GM19468 (cell line): Measurements from ENCODE around the gene GOLGA7B.
A peak's percentile ranks its signal among the peaks of the same experiment; 100 is the strongest.

Experiments
- ATAC-seq: cut with Tn5 transposase; IDR thresholded peaks from one replicate; pipeline ENCODE4 v1.9.1; 2021; ENCODE audit warnings: mild to moderate bottlenecking, moderate library complexity, moderate number of reproducible peaks; ENCODE audit not compliant: unreplicated experiment; ENCODE audit errors: extremely low read depth

The GOLGA7B gene

DNA sequence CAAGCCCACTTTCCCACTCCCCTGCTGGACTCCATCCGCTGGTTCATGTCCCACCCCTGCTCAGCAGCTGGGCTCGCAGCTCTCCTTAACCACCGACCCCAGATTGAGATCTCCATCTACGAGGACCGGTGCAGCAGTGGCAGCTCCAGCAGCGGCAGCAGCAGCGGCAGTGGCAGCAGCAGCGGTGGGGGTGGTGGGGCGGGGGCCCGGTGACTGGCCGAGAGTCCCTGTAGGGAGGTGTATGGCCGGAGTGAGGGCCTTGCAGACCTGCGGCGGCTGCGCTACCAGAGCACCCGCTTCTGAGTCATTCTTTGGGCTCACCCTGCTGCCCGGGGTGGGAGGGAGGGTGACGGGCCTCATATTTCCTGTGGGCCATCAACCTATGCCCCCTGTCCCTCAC is 15.8 kb downstream of the GOLGA7B start:
- no peak for ATAC-seq

DNA sequence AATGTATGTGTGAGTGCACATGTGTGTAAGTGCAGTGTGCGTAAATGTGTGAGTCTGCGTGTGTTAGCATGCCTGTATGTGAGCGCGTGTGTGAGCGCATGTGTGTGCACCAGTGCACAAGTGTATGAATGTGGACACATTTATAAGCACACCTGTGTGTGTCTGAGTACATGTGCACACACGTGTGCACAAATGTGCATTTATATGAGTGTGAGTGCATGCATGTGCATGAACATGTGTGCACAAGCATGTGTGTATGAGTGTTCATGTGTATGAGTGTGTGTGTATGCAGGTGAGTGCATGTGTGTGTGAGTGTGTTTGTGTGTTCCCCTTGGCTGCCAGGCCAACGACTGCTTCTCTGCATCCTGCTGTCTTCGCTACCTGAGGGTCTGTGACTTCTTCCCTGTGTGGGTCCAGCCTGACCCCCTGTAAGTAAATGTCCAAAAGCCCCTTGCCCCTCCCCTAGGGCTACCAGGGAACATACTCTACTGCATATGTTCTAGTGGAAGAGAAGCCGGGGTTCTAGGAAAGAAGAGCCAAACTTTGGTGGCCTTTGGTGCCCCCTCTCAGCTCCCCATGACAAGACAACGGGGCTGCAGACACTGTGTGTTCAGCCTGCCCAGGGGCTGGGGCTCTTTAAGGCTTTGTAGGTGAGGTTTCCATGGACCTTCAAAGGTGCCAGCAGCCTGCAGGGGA is 17.0 kb downstream of the GOLGA7B start:
- ATAC-seq, result no peak

DNA sequence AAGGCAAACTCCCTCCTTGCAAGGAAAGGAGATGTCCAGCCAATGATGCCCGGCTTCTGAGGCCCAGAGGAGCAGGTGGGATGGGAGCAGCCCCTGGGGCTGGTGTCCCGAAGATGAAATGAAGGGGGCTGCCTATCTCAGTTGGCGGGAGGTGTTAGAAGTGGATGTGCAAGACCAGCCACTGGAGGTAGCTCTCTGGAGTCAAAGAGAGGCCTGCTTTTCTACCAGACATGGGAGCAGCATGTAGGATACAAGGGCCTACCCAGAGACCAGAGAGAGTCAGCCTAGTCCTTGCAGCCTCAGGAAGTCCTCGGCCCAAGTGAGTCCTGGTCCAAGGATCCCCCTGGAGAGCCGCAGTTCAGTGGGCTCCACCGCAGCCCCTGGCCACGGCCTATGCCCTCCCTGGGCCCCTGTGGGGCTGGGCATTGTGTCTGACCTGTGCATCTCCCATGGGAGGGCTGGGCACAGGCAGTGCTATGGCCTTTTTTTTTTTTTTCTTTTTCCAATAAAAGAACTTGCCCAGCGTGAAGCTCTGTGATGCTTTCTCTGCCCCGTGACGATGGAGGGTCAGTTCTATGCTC is 17.7 kb downstream of the GOLGA7B start:
- ATAC-seq, result no peak

DNA sequence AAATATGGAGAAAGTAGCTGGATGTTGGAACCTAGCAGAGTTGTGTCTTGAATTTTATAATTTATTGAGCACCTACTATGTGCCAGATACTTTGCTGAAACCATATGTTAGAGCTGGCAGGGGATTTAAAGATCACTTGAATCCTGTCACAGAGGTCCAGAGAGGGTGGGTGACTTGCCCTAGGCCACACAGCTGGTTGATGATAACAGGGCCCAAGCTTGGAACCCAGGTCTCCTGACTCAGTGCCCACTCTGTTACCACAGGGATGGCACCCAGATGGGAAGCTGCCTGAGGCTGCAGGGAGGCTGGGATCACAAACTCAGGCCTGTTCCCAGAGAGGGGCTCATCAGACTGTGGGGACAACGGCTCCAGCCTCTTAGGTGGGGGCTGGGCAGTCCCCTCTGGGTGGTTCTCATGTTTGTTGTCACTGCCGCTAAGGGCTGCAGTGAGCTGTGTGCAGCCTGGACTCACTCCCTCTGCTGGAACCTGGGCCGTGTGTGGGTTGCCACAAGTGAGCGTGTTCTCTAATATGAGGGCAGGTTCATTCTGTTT is 18.6 kb downstream of the GOLGA7B start:
- ATAC-seq, result no peak

DNA sequence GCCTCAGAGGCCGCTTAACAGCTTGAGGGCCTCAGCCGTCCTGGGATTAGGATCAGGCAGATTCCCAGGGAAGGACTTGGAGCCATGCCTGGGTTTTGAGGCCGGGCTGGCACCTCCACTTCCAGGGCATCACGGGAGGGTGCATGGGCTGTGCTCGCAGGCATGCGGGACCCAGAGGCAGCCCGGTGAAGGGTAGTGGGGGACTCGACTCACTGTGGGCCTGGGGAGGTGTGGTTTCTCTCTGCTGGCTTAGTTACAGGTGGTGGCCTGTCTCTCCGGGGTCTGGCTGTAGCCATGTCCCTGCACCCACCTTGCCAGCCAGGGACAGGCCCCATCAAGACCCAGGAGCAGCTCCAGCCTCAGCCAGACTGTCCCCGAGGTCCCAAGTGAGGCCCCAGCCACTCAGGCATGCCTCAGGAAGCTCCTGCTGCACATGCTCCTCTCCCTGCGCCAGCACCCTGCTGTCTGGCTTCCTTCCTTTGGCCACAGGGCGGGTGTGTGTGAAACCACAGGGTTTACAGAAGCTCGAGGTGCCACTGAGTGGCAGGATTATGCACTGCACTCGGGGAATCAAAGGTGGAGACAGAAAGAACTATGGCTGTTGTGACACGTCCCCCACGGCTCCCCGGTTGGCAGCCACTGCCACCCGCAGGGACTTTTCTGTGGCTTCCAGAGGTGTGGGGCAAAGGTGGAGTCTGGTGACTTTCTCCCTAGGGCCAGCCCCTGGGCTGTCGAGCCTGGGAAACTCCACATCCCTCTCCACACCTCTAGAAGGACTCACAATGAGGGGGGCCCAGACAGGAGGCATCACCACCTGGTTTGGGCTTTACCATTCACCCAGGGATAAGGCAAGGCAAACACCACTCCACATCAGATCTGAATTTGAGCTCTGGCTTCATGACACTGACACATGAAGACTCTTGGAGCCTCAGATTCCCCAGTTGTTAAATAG is 19.7 kb downstream of the GOLGA7B start:
- peak; percentile 61 for ATAC-seq

DNA sequence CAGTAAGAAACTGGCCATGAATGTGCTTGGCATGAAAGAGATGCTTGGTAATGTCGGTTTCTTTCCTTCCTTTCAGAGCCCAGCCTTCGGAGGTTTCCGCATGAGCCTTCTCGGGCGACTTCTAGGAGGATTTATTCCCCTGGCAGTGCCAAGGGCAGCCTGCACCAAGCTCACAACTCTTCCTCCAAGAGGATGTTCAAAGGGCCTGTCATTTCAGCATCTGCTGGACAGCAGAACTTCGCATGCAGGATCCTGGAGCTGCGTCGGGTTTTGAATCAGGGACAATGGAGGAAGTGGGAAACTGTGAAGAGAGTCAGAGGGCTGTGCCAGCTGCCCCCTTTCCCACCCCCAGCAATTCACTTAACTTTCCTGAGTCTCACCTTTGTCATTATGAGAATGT is 21.3 kb downstream of the GOLGA7B start:
- no peak for ATAC-seq

DNA sequence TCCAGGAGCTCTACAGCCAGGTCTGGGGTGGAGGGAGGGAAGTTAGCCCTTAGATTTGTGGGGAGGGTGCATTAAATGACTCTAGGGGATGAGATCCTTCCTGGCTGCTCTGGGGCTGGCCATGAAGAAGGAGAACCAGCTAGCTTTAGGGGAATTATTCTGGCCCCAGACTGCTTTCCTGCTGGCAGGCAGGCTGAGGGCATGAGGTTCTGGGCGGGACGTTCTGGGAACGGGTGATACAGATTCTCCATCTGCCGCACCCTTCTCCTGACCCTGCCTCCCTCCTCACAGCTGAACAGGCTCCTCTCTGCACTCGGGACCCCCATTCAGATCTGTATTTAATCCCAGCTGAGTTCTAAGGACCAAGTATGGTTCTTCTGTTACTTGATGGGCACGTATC is 23.9 kb downstream of the GOLGA7B start:
- no peak for ATAC-seq

DNA sequence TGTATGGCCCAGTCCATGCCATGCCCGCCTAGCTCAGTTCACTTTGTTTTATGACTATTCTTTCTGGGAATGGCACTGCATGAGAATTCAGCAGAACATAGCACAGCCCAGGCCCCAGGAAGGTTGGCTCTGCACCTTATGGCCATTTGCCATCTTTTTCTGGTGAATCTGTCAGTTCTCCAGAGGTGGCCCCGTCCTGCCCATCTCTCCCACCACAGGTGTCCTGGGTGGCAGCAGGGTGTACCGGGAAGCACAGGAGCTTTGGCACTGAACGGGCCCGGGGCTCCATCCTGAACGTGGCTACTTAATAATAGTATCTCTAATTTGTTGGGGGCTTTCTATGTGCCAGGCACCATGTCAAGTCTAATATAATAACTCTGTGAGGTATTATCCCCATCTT is 24.7 kb downstream of the GOLGA7B start:
- ATAC-seq, result no peak

DNA sequence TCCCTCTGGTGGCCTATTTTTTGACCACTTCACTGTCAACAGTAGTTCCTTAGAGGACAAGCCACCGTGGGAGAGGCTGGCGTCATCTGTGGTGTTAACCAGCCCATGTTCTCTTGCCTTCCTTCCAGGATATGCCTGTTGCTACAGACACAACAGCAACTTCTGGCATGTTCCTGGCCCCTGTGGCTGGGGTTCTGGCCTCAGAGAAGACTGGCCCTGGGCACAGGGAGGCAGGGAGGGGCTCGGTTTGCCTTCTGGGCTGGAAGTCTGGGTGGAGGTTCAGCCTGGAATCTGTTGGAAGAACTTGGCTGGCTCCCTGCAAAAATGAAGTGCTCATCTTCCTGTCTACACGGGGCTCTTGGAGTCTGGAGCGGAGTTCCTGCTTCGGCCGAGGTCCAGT is 25.7 kb downstream of the GOLGA7B start:
- no peak for ATAC-seq

DNA sequence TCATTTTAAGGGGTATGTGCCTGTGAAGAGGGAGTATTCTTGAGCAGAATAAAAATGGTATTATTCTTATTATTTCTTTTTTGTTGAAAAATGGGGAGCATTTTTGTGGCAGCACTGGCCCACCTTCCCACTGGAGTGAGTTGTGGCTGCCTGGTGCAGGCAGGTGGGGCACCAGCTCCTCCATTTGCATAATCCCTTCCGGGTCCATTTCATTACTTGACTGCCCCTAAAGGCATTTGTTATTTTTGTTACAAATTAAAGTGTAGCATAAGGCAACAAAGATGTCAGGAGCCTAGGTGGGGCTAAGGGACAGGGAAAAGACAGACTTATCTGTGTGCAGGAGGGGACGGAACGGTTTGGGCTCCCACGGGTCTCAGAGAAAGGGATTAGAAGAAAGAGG is 26.8 kb downstream of the GOLGA7B start:
- no peak for ATAC-seq

DNA sequence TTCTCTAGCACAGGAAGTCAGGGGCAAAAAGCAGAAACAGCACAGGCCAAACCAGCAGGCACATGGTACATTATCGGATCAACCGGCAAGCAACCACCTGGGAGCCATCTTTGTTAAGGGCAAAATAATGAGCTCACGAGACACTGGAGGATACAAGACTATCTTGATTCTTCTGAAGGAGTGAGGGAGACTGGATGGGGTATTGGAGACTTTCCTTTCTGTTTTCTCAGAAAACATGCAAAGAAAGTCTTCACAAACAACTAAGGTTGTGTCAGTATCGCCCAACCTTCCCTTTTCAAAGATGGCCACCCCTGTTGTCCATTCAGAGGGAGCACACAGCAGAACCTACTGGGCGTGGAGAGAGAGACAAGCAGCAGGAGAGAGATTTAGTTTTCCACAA is 29.6 kb downstream of the GOLGA7B start:
- no peak for ATAC-seq

DNA sequence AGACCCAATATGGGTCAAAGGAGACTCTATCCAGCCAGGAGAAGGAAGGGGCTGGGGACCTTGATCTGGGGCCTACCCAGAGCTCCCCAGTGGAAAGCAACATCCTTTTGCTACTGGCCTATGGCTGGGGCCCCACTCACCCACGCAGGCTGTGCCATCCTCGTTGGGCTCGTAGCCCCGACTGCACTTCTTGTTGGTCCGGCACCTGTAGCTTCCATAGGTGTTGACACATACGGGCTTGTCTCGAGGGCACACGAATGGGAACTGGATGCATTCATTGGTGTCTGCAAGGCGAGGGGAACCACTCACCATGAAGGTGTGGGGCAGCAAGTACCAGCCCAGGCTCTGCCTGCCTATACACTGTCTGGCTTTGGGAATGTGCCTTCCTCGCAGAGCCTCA is 30.5 kb downstream of the GOLGA7B start:
- no peak for ATAC-seq

DNA sequence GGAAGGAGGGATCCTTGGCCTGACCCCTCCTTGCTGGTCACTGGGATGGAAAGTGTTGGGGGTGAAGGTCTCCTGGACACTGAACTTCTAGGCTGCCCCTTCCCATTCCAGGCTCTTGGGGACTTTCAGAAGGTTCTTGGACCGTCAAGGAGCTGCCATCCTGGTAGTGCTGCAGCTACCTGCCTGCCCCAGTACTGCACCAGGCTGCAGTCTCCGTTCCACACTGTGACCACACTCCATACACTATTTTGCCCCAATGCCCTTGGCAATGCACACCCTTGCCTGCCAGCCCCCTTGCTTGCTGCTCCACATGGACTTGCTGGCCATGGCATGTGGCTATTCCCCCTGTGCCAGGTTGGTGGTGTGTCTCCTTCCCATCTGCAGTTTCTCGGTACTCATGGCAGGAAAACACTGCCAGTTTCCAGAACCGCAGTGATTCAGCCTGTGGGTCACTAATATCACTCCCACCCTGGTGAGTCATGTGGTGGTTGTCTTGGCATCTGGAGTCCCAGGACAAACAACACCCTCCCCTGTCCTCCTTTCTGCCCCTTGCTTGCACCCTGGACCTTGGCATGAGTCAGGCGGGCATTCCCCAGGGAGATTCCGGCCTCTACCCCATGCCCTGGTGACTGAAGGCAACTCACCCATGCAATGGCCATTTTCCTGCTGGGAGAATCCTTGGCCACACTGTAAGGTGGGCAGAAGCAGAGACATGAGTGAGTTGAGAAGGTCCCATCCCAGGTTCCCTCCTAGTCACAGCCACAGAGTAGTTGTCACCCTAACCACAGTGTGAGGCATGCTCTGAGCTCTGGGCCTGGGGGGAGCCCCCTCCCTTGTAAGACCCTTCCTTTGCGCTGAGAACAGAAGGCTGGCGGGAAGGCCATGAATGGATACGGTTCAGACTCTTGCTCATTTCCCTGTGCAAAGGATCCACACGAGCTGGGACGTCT is 32.8 kb downstream of the GOLGA7B start:
- no peak for ATAC-seq

DNA sequence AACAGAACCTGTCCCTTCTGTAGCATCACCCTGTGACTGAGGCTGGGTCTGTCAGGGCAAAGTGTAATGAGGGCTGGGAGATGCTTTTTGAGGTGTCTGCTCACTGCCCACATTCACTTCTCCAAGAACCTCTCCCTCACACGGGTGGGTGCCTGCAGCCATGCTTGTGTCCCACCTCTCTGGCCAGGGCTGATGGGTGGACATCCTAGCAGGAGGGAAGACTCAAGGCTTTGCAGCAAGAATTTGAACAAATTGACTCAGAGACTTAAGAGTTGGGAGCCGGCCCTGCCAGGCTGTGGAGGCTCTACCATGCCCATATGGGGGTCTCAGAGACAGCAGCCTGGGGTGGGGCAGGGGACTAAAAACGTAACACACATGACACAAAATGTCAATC is 33.4 kb downstream of the GOLGA7B start:
- no peak for ATAC-seq

DNA sequence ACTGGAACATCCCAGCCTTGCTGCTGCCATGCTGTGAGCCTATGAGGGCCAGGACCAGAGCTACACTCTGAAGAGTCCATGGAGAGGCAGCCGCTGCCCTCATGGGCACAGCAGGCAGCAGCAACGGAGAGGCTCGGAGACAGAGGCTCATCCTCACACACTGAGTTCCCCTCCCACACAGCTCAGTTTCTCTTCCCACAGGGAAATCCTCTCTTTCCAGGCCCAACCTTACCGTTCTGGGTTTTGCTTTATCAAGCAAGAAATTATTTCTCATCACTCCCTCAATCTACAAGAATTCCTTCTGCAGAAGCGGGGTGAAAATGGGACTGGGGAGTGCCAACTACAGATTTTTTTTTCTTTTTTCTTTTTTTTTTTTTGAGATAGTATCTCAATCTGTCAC is 36.6 kb downstream of the GOLGA7B start:
- ATAC-seq, result no peak

DNA sequence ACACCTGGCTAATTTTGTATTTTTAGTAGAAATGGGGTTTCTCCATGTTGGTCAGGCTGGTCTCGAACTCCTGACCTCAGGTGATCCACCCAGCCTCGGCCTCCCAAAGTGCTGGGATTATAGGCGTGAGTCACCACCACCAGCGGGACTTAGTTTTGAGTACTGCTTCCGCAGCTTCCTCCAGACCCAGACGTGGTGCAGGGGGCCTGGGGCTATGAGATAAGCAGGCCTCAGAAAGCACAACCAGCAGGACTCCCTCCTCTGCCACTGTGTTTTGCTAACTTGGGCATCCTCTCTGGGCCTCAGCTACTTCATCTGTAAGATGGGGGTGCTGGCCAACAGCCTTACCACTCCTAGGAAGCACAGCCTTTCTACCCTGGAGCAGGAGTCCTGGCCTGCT is 37.8 kb downstream of the GOLGA7B start:
- ATAC-seq, result no peak

DNA sequence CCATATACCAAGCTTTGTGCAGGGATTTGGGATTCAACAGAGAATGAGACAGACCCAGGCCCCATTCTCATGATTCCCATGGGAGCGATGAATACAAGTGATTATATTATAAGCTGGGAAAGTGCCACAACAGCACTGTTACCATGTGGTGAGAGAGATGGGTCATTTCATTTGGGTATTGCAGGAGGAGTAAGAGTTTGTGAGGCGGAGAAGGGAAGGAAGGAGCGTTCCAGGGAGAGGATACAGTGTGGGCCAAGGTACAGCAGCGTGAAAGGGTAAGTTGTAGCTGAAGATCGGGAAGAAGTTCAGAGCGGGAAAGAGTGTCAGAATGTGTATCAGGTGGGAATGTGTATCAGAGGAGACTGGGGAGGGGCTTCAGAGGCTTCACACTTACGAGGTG is 38.5 kb downstream of the GOLGA7B start:
- ATAC-seq, result no peak

DNA sequence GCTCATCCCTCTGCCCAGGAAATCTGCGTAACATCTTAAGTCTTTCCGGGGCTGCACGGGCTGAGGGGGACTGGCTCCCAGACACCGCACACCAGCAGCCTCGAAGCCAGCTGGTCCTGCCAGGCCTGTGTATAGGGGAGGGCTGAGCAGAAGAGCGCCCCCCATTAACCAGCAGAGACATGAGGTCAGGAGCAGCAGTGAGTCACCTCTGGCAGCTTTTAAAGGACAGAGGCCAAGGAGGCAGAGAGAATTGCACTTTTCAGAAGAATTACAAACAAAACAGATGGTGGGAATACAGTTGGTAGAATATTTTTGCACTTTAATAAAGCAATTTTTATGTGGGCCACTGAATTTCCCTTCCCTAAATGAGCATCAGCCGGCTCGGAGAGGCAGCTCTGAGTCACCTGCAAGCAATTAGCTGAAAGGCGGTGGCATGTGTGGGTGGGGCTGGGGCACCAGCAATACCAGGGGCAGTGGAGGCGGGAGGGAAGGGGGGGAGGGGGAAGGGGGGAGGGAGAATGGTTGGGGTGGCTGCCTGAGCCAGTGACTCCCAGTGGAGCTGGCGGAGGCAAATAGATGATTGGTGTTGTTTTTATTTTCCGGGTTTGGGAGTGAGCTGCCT is 39.1 kb downstream of the GOLGA7B start:
- ATAC-seq, result no peak

DNA sequence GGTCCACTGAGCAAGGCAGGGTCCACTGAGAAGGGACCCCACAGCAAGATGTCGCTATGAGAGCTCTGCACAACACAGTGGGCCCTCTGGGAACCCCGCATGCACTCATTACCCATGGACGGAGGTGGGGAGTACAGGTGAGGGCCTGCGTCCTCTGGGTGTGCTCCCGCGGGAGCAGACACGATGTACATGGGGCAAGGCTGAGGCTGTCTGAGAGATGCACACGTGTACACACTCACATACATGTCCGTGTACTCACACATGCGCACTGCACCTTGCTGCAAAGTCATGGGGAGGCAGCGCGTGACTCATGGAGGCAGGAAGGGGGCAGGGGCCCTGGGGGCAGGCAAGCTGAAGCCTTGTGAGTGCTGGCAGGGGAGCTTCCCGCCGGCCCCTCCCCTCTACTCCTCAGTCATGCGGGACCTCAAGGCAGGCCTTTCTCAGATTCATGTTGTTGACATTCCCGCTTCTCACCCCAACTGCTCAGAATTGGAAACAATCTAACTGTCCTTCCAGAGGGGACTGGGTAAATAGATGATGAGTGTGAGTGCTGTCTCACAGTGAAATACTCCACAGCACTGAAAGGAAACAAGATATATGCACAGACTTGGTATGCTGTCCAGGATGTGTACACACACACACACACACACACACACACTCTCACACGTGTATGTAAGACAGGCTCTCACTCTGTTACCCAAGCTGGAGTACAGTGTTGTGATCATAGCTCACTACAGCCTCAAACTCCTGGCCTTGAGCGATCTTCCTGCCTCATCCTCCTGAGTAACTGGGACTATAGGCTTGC is 40.0 kb downstream of the GOLGA7B start:
- ATAC-seq, result no peak
